Measurements from ENCODE around the gene ZDHHC7.

Gene ZDHHC7

DNA sequence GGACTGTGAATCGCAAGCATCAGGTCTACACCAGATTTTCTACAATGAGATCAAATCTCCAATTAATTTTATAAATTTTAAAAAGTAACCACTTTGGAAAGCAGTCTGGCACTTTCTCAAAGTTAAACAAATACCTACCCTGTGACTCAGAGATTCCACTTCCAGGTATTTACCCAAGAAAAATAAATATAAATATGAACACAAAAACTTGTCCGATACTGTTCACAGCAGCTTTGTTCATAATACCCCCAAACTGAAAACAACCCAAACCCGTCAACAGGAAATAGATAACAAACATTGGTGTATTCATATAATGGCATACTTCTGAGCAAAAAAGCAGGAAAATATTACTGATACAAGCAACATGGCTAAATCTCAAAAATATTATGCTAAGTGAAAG, 12.1 kb downstream of the ZDHHC7 start:
- no peak for ATAC-seq
- no peaks in the 10 kb centered on the region for H3K27me3 Mint-ChIP-seq
- no peaks in the 10 kb centered on the region for H3K9me3 Mint-ChIP-seq
- no peak overlapping the region for H3K27ac Mint-ChIP-seq
- peaks cover 41% of the 10 kb centered on the region for H3K36me3 Mint-ChIP-seq
- peaks cover 46% of the 10 kb centered on the region for H3K4me1 Mint-ChIP-seq
- no peak overlapping the region for H3K4me3 Mint-ChIP-seq

DNA sequence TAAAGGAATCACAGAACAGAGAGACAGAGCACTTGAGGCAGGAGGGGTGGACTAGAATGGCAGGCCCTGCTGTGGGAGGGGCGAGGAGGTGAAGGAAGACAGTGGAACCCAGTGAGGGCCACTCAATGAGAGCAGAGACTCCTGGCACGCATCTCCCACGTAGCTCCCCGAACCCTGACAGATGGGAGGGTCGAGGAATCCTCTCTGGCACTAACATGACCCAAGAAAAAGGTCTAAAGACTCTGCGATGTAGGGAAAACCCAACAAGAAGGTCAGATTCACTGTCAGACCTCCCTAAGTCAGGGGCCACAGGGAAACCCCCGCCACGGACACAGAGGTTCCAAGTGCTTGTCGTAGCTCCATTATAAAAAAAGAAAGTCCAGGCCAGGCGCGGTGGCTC, 15.0 kb downstream of the ZDHHC7 start:
- peak overlapping the region; percentile 12 for H3K27ac Mint-ChIP-seq

GRCh38 chr16:84995663-84996062, 15.7 kb downstream of the ZDHHC7 start:
- Mint-ChIP-seq H3K27me3 (no peaks in the 10 kb centered on the region), H3K27ac (no peak overlapping the region), H3K4me1 (peaks cover 20% of the 10 kb centered on the region), H3K9me3 (no peaks in the 10 kb centered on the region), H3K36me3 (peaks cover 48% of the 10 kb centered on the region), H3K4me3 (no peak overlapping the region)
- ATAC-seq = no peak

More for the DNA sequence above, 15.0 kb downstream of the ZDHHC7 start:
- no peak overlapping the region for H3K4me3 Mint-ChIP-seq
- H3K4me1 Mint-ChIP-seq = peaks cover 23% of the 10 kb centered on the region
- H3K9me3 Mint-ChIP-seq = no peaks in the 10 kb centered on the region
- peaks cover 44% of the 10 kb centered on the region for H3K36me3 Mint-ChIP-seq
- ATAC-seq = no peak
- no peaks in the 10 kb centered on the region for H3K27me3 Mint-ChIP-seq

GRCh38 chr16:84993926-84994325, 17.4 kb downstream of the ZDHHC7 start:
- H3K36me3 Mint-ChIP-seq = peaks cover 51% of the 10 kb centered on the region
- no peaks in the 10 kb centered on the region for H3K27me3 Mint-ChIP-seq
- H3K9me3 Mint-ChIP-seq = no peaks in the 10 kb centered on the region
- H3K4me1 Mint-ChIP-seq = peaks cover 17% of the 10 kb centered on the region
- no peak overlapping the region for H3K4me3 Mint-ChIP-seq
- ATAC-seq = no peak
- H3K27ac Mint-ChIP-seq = no peak overlapping the region

DNA sequence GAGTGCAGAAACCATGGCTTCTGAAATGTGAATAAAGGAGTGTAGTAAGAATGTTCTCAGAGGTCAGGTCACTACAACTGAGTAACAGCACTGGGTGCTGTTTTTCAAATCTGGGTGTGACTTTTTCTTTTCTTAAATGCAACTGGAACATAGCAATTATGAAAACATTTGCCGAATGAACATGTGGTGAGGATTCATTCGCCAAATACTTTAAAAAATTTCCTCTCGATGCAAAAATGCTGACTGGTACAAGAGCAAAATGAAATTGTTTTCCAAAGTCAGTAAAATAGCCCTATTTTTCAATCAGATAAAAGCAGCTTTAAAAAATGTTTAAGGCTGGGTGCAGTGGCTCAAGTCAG, 18.6 kb downstream of the ZDHHC7 start:
- H3K4me1 Mint-ChIP-seq = peaks cover 13% of the 10 kb centered on the region
- ATAC-seq = no peak
- H3K27ac Mint-ChIP-seq = no peak overlapping the region
- H3K36me3 Mint-ChIP-seq = peaks cover 60% of the 10 kb centered on the region
- no peak overlapping the region for H3K4me3 Mint-ChIP-seq
- H3K27me3 Mint-ChIP-seq = no peaks in the 10 kb centered on the region
- no peaks in the 10 kb centered on the region for H3K9me3 Mint-ChIP-seq

- no peak for ATAC-seq
- H3K36me3 Mint-ChIP-seq = peaks cover 68% of the 10 kb centered on the region
- no peaks in the 10 kb centered on the region for H3K27me3 Mint-ChIP-seq
- no peaks in the 10 kb centered on the region for H3K9me3 Mint-ChIP-seq
- H3K4me3 Mint-ChIP-seq = no peak overlapping the region
- no peak overlapping the region for H3K27ac Mint-ChIP-seq
- H3K4me1 Mint-ChIP-seq = peaks cover 5% of the 10 kb centered on the region
Measured at GRCh38 chr16:84990782-84991181, 20.6 kb downstream of the ZDHHC7 start.

GRCh38 chr16:84989749-84990620, 21.4 kb downstream of the ZDHHC7 start:
- Mint-ChIP-seq H3K36me3 (peaks cover 68% of the 10 kb centered on the region), H3K4me1 (peaks cover 7% of the 10 kb centered on the region), H3K4me3 (no peak overlapping the region), H3K9me3 (no peaks in the 10 kb centered on the region), H3K27me3 (no peaks in the 10 kb centered on the region), H3K27ac (no peak overlapping the region)
- no peak for ATAC-seq

DNA sequence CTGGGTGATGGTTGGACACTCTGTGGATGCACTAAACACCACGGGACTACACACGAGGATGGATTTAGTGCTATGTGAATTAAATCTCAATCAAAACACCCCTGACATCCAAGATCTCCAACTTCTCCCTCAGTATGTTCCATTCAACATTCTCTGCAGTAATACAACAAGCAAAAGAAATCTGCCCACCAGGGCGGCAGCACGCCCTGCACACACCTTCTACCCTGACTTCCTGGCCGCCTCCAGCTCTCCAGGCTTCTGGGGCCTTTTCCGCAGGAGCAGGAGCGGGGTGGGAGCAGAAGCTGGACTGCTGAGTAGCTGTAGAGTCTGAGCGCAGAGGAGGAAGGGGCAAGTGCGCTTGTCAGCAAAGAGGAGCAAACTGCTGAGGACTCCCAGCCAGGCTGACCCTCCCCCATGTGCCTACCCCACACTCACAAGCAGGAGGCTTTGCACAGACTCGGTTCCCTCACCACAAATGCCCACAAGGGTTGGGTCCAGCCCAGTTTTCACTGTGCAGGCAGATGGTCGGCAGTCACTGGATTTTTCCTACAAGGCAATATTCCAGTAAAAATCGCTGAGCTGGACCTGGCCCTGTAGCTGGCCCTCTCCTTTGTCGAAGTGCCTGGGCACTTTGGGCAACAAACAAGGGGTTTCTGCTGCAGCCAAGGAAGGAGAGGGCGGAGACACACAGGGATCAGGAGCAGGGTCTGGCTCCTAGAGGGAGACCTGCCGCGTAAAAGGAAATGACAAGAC, 22.8 kb downstream of the ZDHHC7 start:
- no peaks in the 10 kb centered on the region for H3K27me3 Mint-ChIP-seq
- H3K36me3 Mint-ChIP-seq = peaks cover 55% of the 10 kb centered on the region
- no peak overlapping the region for H3K4me3 Mint-ChIP-seq
- no peaks in the 10 kb centered on the region for H3K9me3 Mint-ChIP-seq
- H3K27ac Mint-ChIP-seq = no peak overlapping the region
- H3K4me1 Mint-ChIP-seq = peaks cover 7% of the 10 kb centered on the region
- ATAC-seq = no peak

GRCh38 chr16:84986879-84987278, 24.5 kb downstream of the ZDHHC7 start:
- Mint-ChIP-seq H3K4me1 (peaks cover 14% of the 10 kb centered on the region), H3K4me3 (no peak overlapping the region), H3K9me3 (no peaks in the 10 kb centered on the region), H3K36me3 (peaks cover 65% of the 10 kb centered on the region), H3K27me3 (no peaks in the 10 kb centered on the region), H3K27ac (no peak overlapping the region)
- ATAC-seq = no peak

- H3K27ac Mint-ChIP-seq = no peak overlapping the region
- ATAC-seq = no peak
- no peak overlapping the region for H3K4me3 Mint-ChIP-seq
- no peaks in the 10 kb centered on the region for H3K27me3 Mint-ChIP-seq
- no peaks in the 10 kb centered on the region for H3K9me3 Mint-ChIP-seq
- H3K4me1 Mint-ChIP-seq = peaks cover 14% of the 10 kb centered on the region
- peaks cover 65% of the 10 kb centered on the region for H3K36me3 Mint-ChIP-seq
Measured at GRCh38 chr16:84986102-84986501, 25.2 kb downstream of the ZDHHC7 start.

DNA sequence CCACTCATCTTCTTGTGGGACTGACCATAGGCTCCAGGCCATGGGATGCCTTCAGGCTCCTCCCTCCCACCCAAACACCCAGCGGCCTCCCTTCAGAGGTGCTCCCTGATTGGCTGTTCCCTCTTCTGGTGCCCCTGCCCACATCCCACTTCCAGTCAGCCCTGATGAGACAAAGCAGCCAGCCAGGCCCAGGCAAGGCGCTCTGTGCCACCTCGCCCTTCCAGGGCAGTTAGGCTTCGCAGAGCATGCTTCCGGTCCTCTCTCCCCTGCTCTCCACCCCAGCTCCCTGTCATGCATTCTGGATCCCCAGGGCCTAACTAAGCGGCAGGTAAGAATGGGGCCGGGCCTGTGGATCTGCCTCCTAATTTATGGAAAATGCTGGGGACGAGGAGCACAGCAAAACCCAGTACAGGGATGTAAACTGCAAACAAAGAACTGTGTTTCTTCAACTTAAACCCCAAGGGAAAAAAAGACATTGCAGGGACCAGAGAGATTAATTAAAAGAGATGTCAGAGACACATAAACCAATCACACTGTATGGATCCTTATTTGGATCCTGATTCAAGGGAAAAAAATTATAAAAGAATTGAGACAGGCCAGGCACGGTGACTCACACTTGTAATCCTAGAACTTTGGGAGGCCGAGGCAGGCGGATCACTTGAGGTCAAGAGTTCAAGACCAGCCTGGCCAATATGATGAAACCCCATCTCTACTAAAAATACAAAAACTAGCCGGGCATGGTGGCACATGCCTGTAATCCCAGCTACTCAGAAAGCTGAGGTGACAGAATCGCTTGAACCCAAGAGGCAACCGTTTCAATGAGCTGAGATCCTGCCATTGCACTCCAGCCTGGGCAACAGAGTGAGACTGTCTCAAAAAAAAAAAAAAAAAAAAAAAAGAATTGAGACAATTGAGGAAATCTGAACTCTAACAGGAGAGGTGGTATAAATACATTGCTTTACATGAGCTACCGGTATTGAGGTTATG, 26.0 kb downstream of the ZDHHC7 start:
- no peaks in the 10 kb centered on the region for H3K27me3 Mint-ChIP-seq
- no peak for ATAC-seq
- H3K4me3 Mint-ChIP-seq = no peak overlapping the region
- peaks cover 70% of the 10 kb centered on the region for H3K36me3 Mint-ChIP-seq
- no peak overlapping the region for H3K27ac Mint-ChIP-seq
- H3K9me3 Mint-ChIP-seq = no peaks in the 10 kb centered on the region
- H3K4me1 Mint-ChIP-seq = peaks cover 14% of the 10 kb centered on the region

DNA sequence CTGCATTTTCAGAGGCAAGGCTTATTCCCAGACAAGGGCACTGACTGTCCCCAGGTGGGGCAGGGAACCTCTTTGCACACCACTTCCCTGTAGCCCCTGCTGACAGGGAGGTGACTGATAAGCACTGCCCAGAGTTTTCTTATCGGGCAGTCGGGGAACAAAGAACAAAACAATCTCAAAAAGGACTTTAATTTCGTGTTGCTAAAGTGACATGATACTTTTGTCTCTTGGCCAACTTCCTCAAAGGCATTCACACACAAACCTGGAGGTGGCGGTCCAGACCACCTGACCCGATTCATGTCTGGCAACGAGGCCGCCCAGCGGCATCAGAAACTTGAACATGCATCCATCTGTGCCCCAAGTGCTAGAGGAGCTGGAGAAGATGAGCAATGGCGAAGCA, 28.9 kb downstream of the ZDHHC7 start:
- no peak overlapping the region for H3K27ac Mint-ChIP-seq

DNA sequence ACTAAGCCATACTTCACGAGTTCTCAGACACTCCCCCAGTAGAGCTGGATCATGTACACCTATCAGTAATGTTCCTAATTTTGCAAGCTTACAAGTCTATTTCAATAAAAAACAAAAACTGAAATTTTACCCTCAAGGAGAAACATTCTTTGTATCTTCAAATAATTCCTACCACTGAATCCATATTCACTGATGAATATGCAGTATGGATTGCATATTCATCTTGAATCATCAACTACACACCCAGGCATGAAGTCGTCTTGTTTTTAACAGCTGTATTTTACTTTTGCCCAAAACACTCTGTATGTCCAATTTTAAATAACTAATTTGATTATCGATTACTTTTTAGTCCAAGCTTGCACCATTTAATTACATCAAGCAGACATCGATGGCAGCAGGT, 31.8 kb downstream of the ZDHHC7 start:
- H3K4me1 Mint-ChIP-seq = peaks cover 8% of the 10 kb centered on the region
- no peaks in the 10 kb centered on the region for H3K27me3 Mint-ChIP-seq
- peaks cover 68% of the 10 kb centered on the region for H3K36me3 Mint-ChIP-seq
- H3K4me3 Mint-ChIP-seq = no peak overlapping the region
- no peak for ATAC-seq
- H3K27ac Mint-ChIP-seq = no peak overlapping the region
- no peaks in the 10 kb centered on the region for H3K9me3 Mint-ChIP-seq

More for the DNA sequence above, 28.9 kb downstream of the ZDHHC7 start:
- Mint-ChIP-seq H3K9me3 (no peaks in the 10 kb centered on the region), H3K36me3 (peaks cover 65% of the 10 kb centered on the region), H3K4me3 (no peak overlapping the region), H3K4me1 (peaks cover 14% of the 10 kb centered on the region), H3K27me3 (no peaks in the 10 kb centered on the region)
- no peak for ATAC-seq

- no peak overlapping the region for H3K4me3 Mint-ChIP-seq
- no peaks in the 10 kb centered on the region for H3K27me3 Mint-ChIP-seq
- H3K36me3 Mint-ChIP-seq = peaks cover 67% of the 10 kb centered on the region
- no peaks in the 10 kb centered on the region for H3K9me3 Mint-ChIP-seq
- no peak overlapping the region for H3K27ac Mint-ChIP-seq
- no peaks in the 10 kb centered on the region for H3K4me1 Mint-ChIP-seq
- no peak for ATAC-seq
Measured at GRCh38 chr16:84976644-84977400, 34.5 kb downstream of the ZDHHC7 start.
